H9 (cell line): Measurements from ENCODE around the gene SF1. TPM values are rescaled to one million over a fixed set of nuclear protein-coding genes. Genes with fewer than 3 reads are reported as not detected.

Experiments
- DNase-seq: peaks from one replicate; pipeline ENCODE4 v3.0.0-alpha.2; 2017
- H2AFZ ChIP-seq: one replicate; pipeline ENCODE4 v1.6.1; 2013; ENCODE audit warnings: mild to moderate bottlenecking, low read length, control low read depth, moderate library complexity
- H2AK5ac ChIP-seq: 2 replicates; pipeline ENCODE4 v1.6.1; 2013; ENCODE audit warnings: low read length, control low read depth, mixed read lengths; ENCODE audit not compliant: insufficient read length
- H2BK120ac ChIP-seq: one replicate; pipeline ENCODE4 v1.6.1; 2013; ENCODE audit warnings: low read depth, mild to moderate bottlenecking, low read length, control low read depth, inconsistent platforms; ENCODE audit not compliant: poor library complexity, severe bottlenecking
- H2BK12ac ChIP-seq: 2 replicates; pipeline ENCODE4 v1.6.1; 2013; ENCODE audit warnings: low read length, control low read depth, mixed read lengths, low read depth; ENCODE audit not compliant: insufficient read length
- H2BK15ac ChIP-seq: 2 replicates; pipeline ENCODE4 v1.6.1; 2013; ENCODE audit warnings: low read depth, low read length, control low read depth
- H2BK20ac ChIP-seq: one replicate; pipeline ENCODE4 v1.6.1; 2013; ENCODE audit warnings: low read depth, mild to moderate bottlenecking, low read length, control low read depth, inconsistent platforms; ENCODE audit not compliant: poor library complexity, severe bottlenecking
- H2BK5ac ChIP-seq: 2 replicates; pipeline ENCODE4 v1.6.1; 2013; ENCODE audit warnings: low read length, control low read depth, mixed read lengths; ENCODE audit not compliant: insufficient read length
- H3K14ac ChIP-seq: 2 replicates; pipeline ENCODE4 v1.6.1; 2013; ENCODE audit warnings: low read length, control low read depth; ENCODE audit not compliant: insufficient read depth
- H3K18ac ChIP-seq: 2 replicates; pipeline ENCODE4 v1.6.1; 2013; ENCODE audit warnings: low read depth, mild to moderate bottlenecking, mixed read lengths, low read length, control low read depth; ENCODE audit not compliant: insufficient read length
- H3K23ac ChIP-seq: 2 replicates; pipeline ENCODE4 v1.6.1; 2013; ENCODE audit warnings: low read length, control low read depth, mixed read lengths, low read depth; ENCODE audit not compliant: insufficient read length
- H3K23me2 ChIP-seq: 2 replicates; pipeline ENCODE4 v1.6.1; 2013; ENCODE audit warnings: low read depth, mild to moderate bottlenecking, mixed read lengths, low read length, control low read depth; ENCODE audit not compliant: insufficient read length, poor library complexity, severe bottlenecking
- H3K27ac ChIP-seq: 2 replicates; pipeline ENCODE4 v1.5.1; 2013; ENCODE audit warnings: low read length, control low read depth, mixed read lengths, low read depth; ENCODE audit not compliant: insufficient read length
- H3K27me3 ChIP-seq: 2 replicates; pipeline ENCODE4 v1.6.1; 2013; ENCODE audit warnings: low read length, control low read depth, inconsistent platforms; ENCODE audit not compliant: insufficient read depth
- H3K4ac ChIP-seq: 2 replicates; pipeline ENCODE4 v1.6.1; 2013; ENCODE audit warnings: low read depth, mild to moderate bottlenecking, control low read depth, inconsistent platforms, low read length, moderate library complexity
- H3K4me1 ChIP-seq: 2 replicates; pipeline ENCODE4 v1.6.1; 2013; ENCODE audit warnings: low read length, control low read depth, inconsistent platforms; ENCODE audit not compliant: insufficient read depth
- H3K4me2 ChIP-seq: 2 replicates; pipeline ENCODE4 v1.6.1; 2013; ENCODE audit warnings: low read length, control low read depth, mixed read lengths; ENCODE audit not compliant: insufficient read length, insufficient read depth
- H3K56ac ChIP-seq: 2 replicates; pipeline ENCODE4 v1.6.1; 2013; ENCODE audit warnings: low read depth, mild to moderate bottlenecking, mixed read lengths, low read length, control low read depth; ENCODE audit not compliant: insufficient read length
- H3K79me1 ChIP-seq: 2 replicates; pipeline ENCODE4 v1.6.1; 2013; ENCODE audit warnings: low read depth, mild to moderate bottlenecking, moderate library complexity, low read length, control low read depth, inconsistent platforms; ENCODE audit not compliant: insufficient read depth, poor library complexity, severe bottlenecking
- H3K79me2 ChIP-seq: 2 replicates; pipeline ENCODE4 v1.6.1; 2013; ENCODE audit warnings: low read length, control low read depth, inconsistent platforms; ENCODE audit not compliant: insufficient read depth
- H3K9ac ChIP-seq: 2 replicates; pipeline ENCODE4 v1.6.1; 2013; ENCODE audit warnings: low read length, control low read depth, mixed read lengths; ENCODE audit not compliant: insufficient read length; ENCODE audit errors: extremely low read depth
- H3K9me3 ChIP-seq: one replicate; pipeline ENCODE4 v1.6.1; 2013; ENCODE audit warnings: low read depth, low read length, inconsistent platforms; ENCODE audit not compliant: control insufficient read depth
- H3T11ph ChIP-seq: one replicate; pipeline ENCODE4 v1.6.1; 2013; ENCODE audit warnings: mild to moderate bottlenecking, low read length, control low read depth, inconsistent platforms
- H4K20me1 ChIP-seq: one replicate; pipeline ENCODE4 v1.6.1; 2013; ENCODE audit not compliant: control insufficient read depth, insufficient read length, insufficient read depth
- H4K5ac ChIP-seq: 2 replicates; pipeline ENCODE4 v1.6.1; 2013; ENCODE audit warnings: low read depth, mild to moderate bottlenecking, mixed read lengths, low read length, control low read depth; ENCODE audit not compliant: insufficient read length
- H4K8ac ChIP-seq: replicated peaks from 2 replicates; pipeline ENCODE4 v1.6.1; 2013; ENCODE audit warnings: low read length, control low read depth, mixed read lengths, low read depth; ENCODE audit not compliant: insufficient read length
- H4K91ac ChIP-seq: 2 replicates; pipeline ENCODE4 v1.6.1; 2013; ENCODE audit warnings: low read depth, mild to moderate bottlenecking, moderate library complexity, mixed read lengths, low read length, control low read depth; ENCODE audit not compliant: insufficient read length
- H3K27ac Mint-ChIP-seq, 3 experiments: 2 replicates in 2 of 3; 3 replicates in 1 of 3; pipeline ENCODE4 v1.8.0; 2020 to 2021; ENCODE audit warnings: mixed read lengths in 3 of 3, mild to moderate bottlenecking in 1 of 3, moderate library complexity in 1 of 3
- H3K27me3 Mint-ChIP-seq: 2 replicates; pipeline ENCODE4 v1.8.0; 2021; ENCODE audit warnings: low read depth, mild to moderate bottlenecking, moderate library complexity, mixed read lengths
- H3K36me3 Mint-ChIP-seq, 3 experiments: 2 replicates in 2 of 3; 3 replicates in 1 of 3; pipeline ENCODE4 v1.8.0; 2020 to 2021; ENCODE audit warnings: low read depth in 3 of 3, mixed read lengths in 3 of 3; ENCODE audit not compliant: insufficient read depth in 1 of 3
- H3K4me1 Mint-ChIP-seq, 2 experiments: 2 replicates each; pipeline ENCODE4 v1.8.0; 2020; ENCODE audit warnings: mixed read lengths in 2 of 2
- H3K4me3 Mint-ChIP-seq, 2 experiments: 2 replicates in 1 of 2; 3 replicates in 1 of 2; pipeline ENCODE4 v1.8.0; 2020 to 2021; ENCODE audit warnings: mild to moderate bottlenecking in 2 of 2, mixed read lengths in 2 of 2, moderate library complexity in 1 of 2
- H3K9me3 Mint-ChIP-seq, 2 experiments: 2 replicates in 1 of 2; 3 replicates in 1 of 2; pipeline ENCODE4 v1.8.0; 2020; ENCODE audit warnings: mild to moderate bottlenecking in 2 of 2, mixed read lengths in 2 of 2, moderate library complexity in 1 of 2
- WGBS: extraction: QIAGEN DNeasy Blood & Tissue Kit; methylation state at CpG from one replicate; pipeline ENCODE4 v1.1.7; 2013; ENCODE audit warnings: missing lambda C conversion rate, low lambda C conversion rate, mixed read lengths; ENCODE audit not compliant: insufficient read length; ENCODE audit errors: extremely low coverage; 5-methylcytosine and 5-hydroxymethylcytosine counted together
- total RNA-seq: library from RNA; stranded (reverse); gene quantifications from 2 replicates; pipeline ENCODE4 v1.2.1, GENCODE V29; 2021
- TF ChIP-seq, protein P1 (sequence below): fragments of 200-600 bp; sonication (generic); conservative IDR thresholded peaks from 3 replicates; pipeline ENCODE4 v1.8.0; 2021; ENCODE audit warnings: antibody characterized with exemption, mild to moderate bottlenecking

Gene SF1
- total RNA-seq, 1 experiment from 2014 or later, result 528 TPM

DNA sequence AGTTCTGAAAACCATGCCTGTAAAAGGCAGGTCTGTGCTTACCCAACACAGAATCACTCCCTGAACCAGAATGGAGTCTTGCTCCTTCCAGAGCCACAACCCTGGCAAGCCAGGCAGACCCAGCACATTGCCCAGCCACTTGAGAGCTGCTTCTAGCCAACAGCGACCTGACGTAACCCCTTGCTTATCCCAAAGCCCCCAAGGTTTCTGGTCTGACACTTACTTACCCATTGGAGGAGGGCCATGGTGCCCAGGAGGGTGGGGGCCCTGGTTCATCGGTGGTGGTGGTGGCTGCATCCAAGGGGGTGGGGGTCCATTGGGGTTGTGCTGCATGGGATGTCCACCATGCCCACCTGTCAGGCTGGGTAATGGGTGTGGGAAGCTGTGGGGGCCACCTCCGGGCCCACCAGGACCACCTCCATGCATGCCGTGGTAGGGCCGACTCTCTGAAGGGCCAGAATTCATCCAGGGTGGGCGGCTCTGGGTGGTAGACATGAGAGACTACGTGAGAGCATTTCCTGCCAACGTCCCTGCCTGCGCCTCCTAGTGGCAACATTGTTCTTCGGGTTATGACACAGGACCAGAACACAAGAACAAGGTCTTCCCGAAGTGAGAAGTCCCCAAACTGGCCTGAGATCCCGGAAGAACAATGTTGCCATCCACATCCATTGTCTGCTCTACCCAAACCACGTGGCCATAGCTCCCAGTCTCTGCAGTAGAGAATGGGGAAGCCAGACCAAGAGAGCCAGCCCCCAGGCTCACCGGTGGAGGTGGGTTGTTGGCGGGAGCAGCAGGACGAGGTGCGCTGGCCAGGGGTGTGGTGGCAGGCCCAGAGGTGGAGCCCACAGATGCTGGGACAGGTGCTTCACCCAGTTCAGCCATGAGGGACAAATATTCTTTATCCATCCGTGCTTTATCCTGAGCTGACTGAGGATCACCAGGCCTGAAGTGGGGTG lies 10.7 kb downstream of the SF1 start:
- H2BK5ac ChIP-seq, result no peak overlapping the region
- H3K56ac ChIP-seq, result no peak overlapping the region
- H2BK120ac ChIP-seq, result no peak overlapping the region
- no peaks in the 10 kb centered on the region; the same call in 1 of the 2 replicates for H3K4me1 ChIP-seq
- H2BK20ac ChIP-seq, result no peak overlapping the region
- H3K79me1 ChIP-seq, result peaks cover 4% of the 10 kb centered on the region
- Mint-ChIP-seq H3K27ac (peak overlapping the region; percentile 73 to 86 (median 81); a peak in 5 of 7 replicates), H3K36me3 (peaks cover 70 to 90% (median 88%) of the 10 kb centered on the region in 3 experiments; a peak in 6 of 7 replicates), H3K4me1 (peaks cover 45 to 56% of the 10 kb centered on the region in 2 experiments), H3K9me3 (no peaks in the 10 kb centered on the region), H3K4me3 (peak overlapping the region in 1 of 2 experiments; percentile 49; a peak in 2 of 5 replicates), H3K27me3 (no peaks in the 10 kb centered on the region)
- H4K20me1 ChIP-seq, result peaks cover 3% of the 10 kb centered on the region
- H4K5ac ChIP-seq, result no peak overlapping the region
- no peak overlapping the region for H4K91ac ChIP-seq
- H2AK5ac ChIP-seq, result no peak overlapping the region
- no peak overlapping the region for H3K9ac ChIP-seq
- no peak overlapping the region for H2BK15ac ChIP-seq
- no CpG with 5 or more reads among the region's 19 CpGs for WGBS
- no peak overlapping the region for H2AFZ ChIP-seq
- H3K18ac ChIP-seq, result no peak overlapping the region
- H2BK12ac ChIP-seq, result no peak overlapping the region
- H4K8ac ChIP-seq, result no peak overlapping the region
- TF ChIP-seq, protein P1, sequence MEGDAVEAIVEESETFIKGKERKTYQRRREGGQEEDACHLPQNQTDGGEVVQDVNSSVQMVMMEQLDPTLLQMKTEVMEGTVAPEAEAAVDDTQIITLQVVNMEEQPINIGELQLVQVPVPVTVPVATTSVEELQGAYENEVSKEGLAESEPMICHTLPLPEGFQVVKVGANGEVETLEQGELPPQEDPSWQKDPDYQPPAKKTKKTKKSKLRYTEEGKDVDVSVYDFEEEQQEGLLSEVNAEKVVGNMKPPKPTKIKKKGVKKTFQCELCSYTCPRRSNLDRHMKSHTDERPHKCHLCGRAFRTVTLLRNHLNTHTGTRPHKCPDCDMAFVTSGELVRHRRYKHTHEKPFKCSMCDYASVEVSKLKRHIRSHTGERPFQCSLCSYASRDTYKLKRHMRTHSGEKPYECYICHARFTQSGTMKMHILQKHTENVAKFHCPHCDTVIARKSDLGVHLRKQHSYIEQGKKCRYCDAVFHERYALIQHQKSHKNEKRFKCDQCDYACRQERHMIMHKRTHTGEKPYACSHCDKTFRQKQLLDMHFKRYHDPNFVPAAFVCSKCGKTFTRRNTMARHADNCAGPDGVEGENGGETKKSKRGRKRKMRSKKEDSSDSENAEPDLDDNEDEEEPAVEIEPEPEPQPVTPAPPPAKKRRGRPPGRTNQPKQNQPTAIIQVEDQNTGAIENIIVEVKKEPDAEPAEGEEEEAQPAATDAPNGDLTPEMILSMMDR, result peak; percentile 85
- H3K4ac ChIP-seq, result no peak overlapping the region
- H3K9me3 ChIP-seq, result no peaks in the 10 kb centered on the region
- H3K14ac ChIP-seq, result no peak overlapping the region
- DNase-seq, result peak; percentile 90
- H3K23ac ChIP-seq, result no peak overlapping the region
- H3K27ac ChIP-seq, result no peak overlapping the region
- no peak overlapping the region for H3T11ph ChIP-seq
- no peak overlapping the region for H3K4me2 ChIP-seq
- H3K79me2 ChIP-seq, result no peaks in the 10 kb centered on the region
- H3K23me2 ChIP-seq, result no peaks in the 10 kb centered on the region
- no peaks in the 10 kb centered on the region for H3K27me3 ChIP-seq
